Endothelial cell of umbilical vein (primary cell): ENCODE data around the gene ADORA2A. TPM values are rescaled to one million over a fixed set of nuclear protein-coding genes. Genes with fewer than 3 reads are reported as not detected.

Experiments used
- BruUV-seq: library from RNA; stranded (reverse); fragments of 400-500 nt; replicated peaks from 2 replicates; lab custom pipeline; 2021; lab: Mats Ljungman, UMichigan
- CTCF ChIA-PET: fragments of 300-600, 350-600 bp; sonication (Branson Sonifier 250); formaldehyde crosslinking; loops from one replicate; lab custom pipeline; 2021; ENCODE audit warnings: antibody characterized with exemption, inconsistent platforms; lab: Charles Lee
- POLR2A ChIA-PET: fragments of 300-600, 350-600 bp; sonication (Branson Sonifier 250); formaldehyde crosslinking; loops from one replicate; lab custom pipeline; 2021; ENCODE audit warnings: antibody characterized with exemption, inconsistent platforms; lab: Charles Lee
- DNase-seq: peaks from one replicate; pipeline ENCODE4 v3.0.0-alpha.2; 2011; ENCODE audit warnings: low read depth, low spot score
- FAIRE-seq: peaks from 2 replicates; lab custom pipeline; 2011; peaks lifted over from hg19 to GRCh38; lab: Jason Lieb, UNC
- H2AFZ ChIP-seq: 2 replicates; pipeline ENCODE4 v1.6.0; 2012; ENCODE audit warnings: low read depth, low read length, control low read depth, inconsistent platforms
- H3K27ac ChIP-seq: 2 replicates; pipeline ENCODE4 v1.5.1; 2011; ENCODE audit warnings: low read depth, mild to moderate bottlenecking, control low read depth, low read length, moderate library complexity; ENCODE audit not compliant: insufficient read depth
- H3K27me3 ChIP-seq, 2 experiments: 2 replicates each; pipeline versions ENCODE4 v1.6.0 to v1.6.1; 2011; ENCODE audit warnings: low read length in 2 of 2, mixed read lengths in 1 of 2; ENCODE audit not compliant: control insufficient read depth in 2 of 2, insufficient read depth in 2 of 2
- H3K36me3 ChIP-seq, 2 experiments: 2 replicates in 1 of 2; 3 replicates in 1 of 2; pipeline ENCODE4 v1.5.1; 2011; ENCODE audit warnings: low read length in 2 of 2, mild to moderate bottlenecking in 1 of 2, moderate library complexity in 1 of 2; ENCODE audit not compliant: control insufficient read depth in 2 of 2, insufficient read depth in 2 of 2; ENCODE audit errors: extremely low read depth in 1 of 2
- H3K4me1 ChIP-seq: 3 replicates; pipeline ENCODE4 v1.5.1; 2011; ENCODE audit warnings: mild to moderate bottlenecking, low read length; ENCODE audit not compliant: control insufficient read depth, insufficient read depth; ENCODE audit errors: extremely low read depth
- H3K4me2 ChIP-seq: 2 replicates; pipeline ENCODE4 v1.6.1; 2011; ENCODE audit warnings: low read length, control low read depth, mixed read lengths; ENCODE audit not compliant: insufficient read depth
- H3K4me3 ChIP-seq, 3 experiments: fragments of 200-600 bp in 1 of 3; sonication (generic), shearing (Covaris generic) in 1 of 3; replicated peaks in 1 of 3; 2 replicates each; pipeline ENCODE4 v1.5.1; 2011 to 2016; ENCODE audit warnings: control low read depth in 3 of 3, low read length in 3 of 3, mild to moderate bottlenecking in 2 of 3, inconsistent platforms in 1 of 3, low read depth in 1 of 3, moderate library complexity in 1 of 3; ENCODE audit not compliant: insufficient read depth in 1 of 3
- H3K79me2 ChIP-seq: 2 replicates; pipeline ENCODE4 v1.6.0; 2012; ENCODE audit warnings: low read length, inconsistent platforms; ENCODE audit not compliant: control insufficient read depth, insufficient read depth
- H3K9ac ChIP-seq: replicated peaks from 2 replicates; pipeline ENCODE3; 2011; ENCODE audit warnings: low read length, control low read depth; ENCODE audit not compliant: insufficient read depth; ENCODE audit errors: extremely low read depth
- H3K9me1 ChIP-seq: replicated peaks from 3 replicates; pipeline ENCODE4 v1.6.0; 2011; ENCODE audit warnings: mild to moderate bottlenecking, low read length; ENCODE audit not compliant: control insufficient read depth, insufficient read depth; ENCODE audit errors: extremely low read depth
- H3K9me3 ChIP-seq: replicated peaks from 2 replicates; pipeline ENCODE4 v1.5.1; 2012; ENCODE audit warnings: low read length, inconsistent platforms; ENCODE audit not compliant: control insufficient read depth, insufficient read depth
- H4K20me1 ChIP-seq: replicated peaks from 2 replicates; pipeline ENCODE3; 2011; ENCODE audit warnings: mild to moderate bottlenecking, low read length; ENCODE audit not compliant: control insufficient read depth, insufficient read depth; ENCODE audit errors: extremely low read depth
- EZH2 ChIP-seq: IDR thresholded peaks from 2 replicates; pipeline ENCODE4 v1.6.1; 2012; ENCODE audit warnings: borderline replicate concordance, low read depth, mild to moderate bottlenecking, moderate library complexity, low read length, inconsistent platforms; ENCODE audit not compliant: severe bottlenecking
- FOS ChIP-seq: IDR thresholded peaks from 2 replicates; pipeline ENCODE4 v1.6.1; 2011; ENCODE audit warnings: mild to moderate bottlenecking, low read length, moderate library complexity, borderline replicate concordance; ENCODE audit not compliant: insufficient read depth
- JUN ChIP-seq: IDR thresholded peaks from 2 replicates; pipeline ENCODE4 v1.6.1; 2011; ENCODE audit warnings: borderline replicate concordance, low read depth; ENCODE audit not compliant: insufficient read length, insufficient read depth
- POLR2A ChIP-seq: IDR thresholded peaks from 2 replicates; pipeline ENCODE4 v1.6.1; 2012; ENCODE audit warnings: low read depth, mild to moderate bottlenecking, control low read depth, low read length
- POLR2AphosphoS5 ChIP-seq: IDR thresholded peaks from 2 replicates; pipeline ENCODE4 v1.6.1; 2012; ENCODE audit warnings: low read depth, mild to moderate bottlenecking, control low read depth, low read length, moderate library complexity; ENCODE audit not compliant: insufficient read depth
- dilution Hi-C: fragments of 300-500 bp; cut with MboI; formaldehyde crosslinking; loops from one replicate; pipeline ENCODE4 v1.15.0; 2019; ENCODE audit warnings: low sequenced_read_pairs; ENCODE audit not compliant: extremely low pct_ligation_motif_present
- intact Hi-C: fragments of 100-400 bp; cut with micrococcal nuclease; formaldehyde crosslinking; loops from one replicate; pipeline ENCODE4 v1.10.0; 2022
- polyA plus RNA-seq, 4 experiments: library from polyadenylated mRNA; depleted of rRNA in 3 of 4; stranded (reverse) in 3 of 4; unstranded in 1 of 4; fragments of >200 nt; gene quantifications; 2 replicates each; pipeline versions ENCODE4 v1.2.1 to v1.2.3, GENCODE V29; 2011 to 2012; ENCODE audit warnings: missing spikeins in 1 of 4
- total RNA-seq: library from RNA; stranded (reverse); gene quantifications from 2 replicates; pipeline ENCODE4 v1.2.3, GENCODE V29; 2021
- TF ChIP-seq, protein P1 (sequence below): IDR thresholded peaks from 2 replicates; pipeline ENCODE4 v1.6.1; 2011; ENCODE audit not compliant: insufficient read depth, insufficient read length

The ADORA2A gene
- total and polyA plus RNA-seq, 2 donors (not counting 3 experiments of a cell fraction or from before 2014, with no cell fraction given), result 20.0 to 33.1 TPM

DNA sequence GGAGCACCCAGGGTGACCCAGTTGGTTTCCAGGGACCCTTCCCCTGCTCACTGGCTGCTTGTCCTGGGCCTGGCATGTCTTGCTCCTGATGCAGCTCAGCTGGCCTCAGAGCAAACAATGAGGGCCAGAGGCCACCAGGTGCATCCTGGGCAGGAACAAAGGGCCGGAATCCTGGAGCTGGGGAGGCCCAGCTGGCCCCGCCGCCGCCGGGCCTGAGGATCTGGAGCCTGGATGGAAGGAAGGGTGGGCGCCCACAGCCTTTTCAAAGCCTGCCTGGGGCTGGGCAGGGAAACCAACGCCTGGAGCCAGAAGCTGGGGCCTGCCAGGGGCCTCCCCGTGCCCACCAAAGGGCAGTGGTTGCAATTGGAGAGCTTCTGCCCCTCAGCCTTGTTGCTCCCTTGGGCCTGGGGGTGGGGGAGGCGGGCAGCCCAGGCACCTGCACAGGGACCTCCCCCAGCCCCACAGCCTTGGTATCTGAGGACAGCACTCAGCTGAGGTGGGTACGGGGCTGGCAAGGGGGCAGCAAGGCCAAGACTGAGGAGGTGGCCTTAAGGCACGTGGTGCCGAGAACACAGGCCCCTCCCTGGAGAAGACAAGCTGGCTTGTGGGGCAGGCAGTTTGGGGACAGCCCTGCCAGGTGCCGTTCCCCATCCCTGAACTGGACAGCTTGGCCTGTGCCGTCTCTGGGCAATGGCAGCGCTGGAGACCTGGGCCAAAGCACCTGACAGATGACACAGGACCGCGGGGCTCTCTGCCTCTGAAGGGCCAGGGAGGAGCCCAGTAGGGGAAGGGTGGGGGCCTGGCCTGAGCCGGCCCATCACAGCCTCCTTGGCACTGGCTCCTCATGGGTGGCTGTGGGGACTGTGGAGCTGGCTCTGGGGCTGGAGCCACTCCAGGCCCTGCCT lies 7.1 kb upstream of the ADORA2A start:
- TF ChIP-seq POLR2A (peak; percentile 57), POLR2AphosphoS5 (peak; percentile 96), JUN (no peak), FOS (no peak), EZH2 (no peak)
- TF ChIP-seq, protein P1, sequence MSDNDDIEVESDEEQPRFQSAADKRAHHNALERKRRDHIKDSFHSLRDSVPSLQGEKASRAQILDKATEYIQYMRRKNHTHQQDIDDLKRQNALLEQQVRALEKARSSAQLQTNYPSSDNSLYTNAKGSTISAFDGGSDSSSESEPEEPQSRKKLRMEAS, result no peak
- DNase-seq, result peak; percentile 94
- Histone ChIP-seq H4K20me1 (no peaks in the 10 kb centered on the region), H3K4me3 (no peak overlapping the region), H3K27me3 (no peaks in the 10 kb centered on the region), H3K9ac (peak overlapping the region; percentile 45), H2AFZ (no peak overlapping the region), H3K9me1 (no peaks in the 10 kb centered on the region), H3K27ac (peak overlapping the region; percentile 79), H3K9me3 (no peaks in the 10 kb centered on the region), H3K79me2 (no peaks in the 10 kb centered on the region), H3K4me2 (no peak overlapping the region), H3K4me1 (peaks cover 29% of the 10 kb centered on the region), H3K36me3 (peaks cover 0 to 9% of the 10 kb centered on the region in 2 experiments)
- ChIA-PET CTCF (interaction anchor here (0.8 to 1.7 kb wide), 6 partner anchors 10 to 106 kb away, joined by 4 to 11 read pairs (median 6); no protein-coding TSS in a partner anchor), POLR2A (interaction anchor here (0.8 kb wide), 1 partner anchor 13 kb away, joined by 4 read pairs; no protein-coding TSS in a partner anchor)
- no TSS peak for BruUV-seq
- intact Hi-C loops (loop anchor here (1.0 kb wide), 4 partner anchors 13 to 150 kb away; partner anchors contain the start of gene SPECC1L), dilution Hi-C loops (no loop called here)
- peak; percentile 94 for FAIRE-seq
